K562 (cell line): ENCODE data around the gene SMIM45.

Experiments used
- KDM5B ChIP-seq: fragments of 200-600 bp; sonication (generic); IDR thresholded peaks from 2 replicates; pipeline ENCODE4 v1.6.1; 2012; ENCODE audit warnings: low read depth, mild to moderate bottlenecking, moderate library complexity, low read length, control low read depth, inconsistent platforms; ENCODE audit not compliant: insufficient replicate concordance
- NFIC ChIP-seq: fragments of 450-650 bp; IDR thresholded peaks from 2 replicates; pipeline ENCODE4 v1.6.1; 2017; ENCODE audit warnings: mild to moderate bottlenecking, inconsistent platforms
- TCF7 ChIP-seq: sonication (generic); IDR thresholded peaks from 2 replicates; pipeline ENCODE4 v1.6.1; 2016; ENCODE audit warnings: antibody characterized with exemption, borderline replicate concordance
- TF ChIP-seq, protein P1 (sequence below), 2 experiments: fragments of 450-650 bp in 1 of 2; IDR thresholded peaks; 2 replicates each; pipeline ENCODE4 v1.6.1; 2011 to 2017; ENCODE audit warnings: low read depth in 2 of 2, antibody characterized with exemption in 1 of 2, borderline replicate concordance in 1 of 2, low read length in 1 of 2, mild to moderate bottlenecking in 1 of 2, mixed read lengths in 1 of 2; ENCODE audit not compliant: control insufficient read depth in 1 of 2
- TF ChIP-seq, protein P2 (sequence below), 2 experiments: IDR thresholded peaks; 2 replicates each; pipeline ENCODE4 v1.6.1; 2012; ENCODE audit warnings: improper control_type of control experiment in 2 of 2, low read depth in 2 of 2, low read length in 2 of 2, borderline replicate concordance in 1 of 2

DNA sequence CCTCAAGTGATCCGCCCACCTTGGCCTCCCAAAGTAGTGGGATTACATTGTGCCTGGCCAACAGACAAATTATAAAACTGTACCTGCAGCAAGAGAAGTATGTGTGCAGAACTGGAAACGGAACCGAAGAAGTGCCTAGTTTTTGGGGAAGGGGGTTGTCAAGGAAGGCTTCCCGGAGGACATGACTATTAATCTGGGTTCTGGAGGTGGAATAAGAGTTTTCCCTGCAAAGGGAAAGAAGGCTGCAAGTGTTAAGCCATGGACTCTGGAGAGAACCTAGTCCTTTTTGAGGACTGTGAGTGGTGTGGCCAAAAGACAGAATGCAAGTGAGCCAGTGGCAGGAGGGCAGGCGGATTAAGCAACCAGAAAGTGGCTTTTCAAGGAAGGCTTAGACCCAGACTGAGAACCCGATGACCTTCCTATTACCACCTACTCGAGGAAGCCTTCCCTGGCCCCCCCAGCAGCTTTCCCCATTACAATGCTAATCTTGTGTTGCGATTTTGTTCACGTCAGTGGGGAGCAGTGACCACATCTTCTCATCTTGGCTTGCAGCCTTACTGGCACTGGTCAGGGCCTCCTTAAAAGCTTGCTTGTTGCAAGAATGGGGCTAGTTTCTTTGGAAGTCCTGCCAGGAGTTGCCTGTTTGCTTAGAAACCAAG is 11.6 kb downstream of the SMIM45 start:
- TF ChIP-seq KDM5B, result no peak
- TF ChIP-seq, protein P1, sequence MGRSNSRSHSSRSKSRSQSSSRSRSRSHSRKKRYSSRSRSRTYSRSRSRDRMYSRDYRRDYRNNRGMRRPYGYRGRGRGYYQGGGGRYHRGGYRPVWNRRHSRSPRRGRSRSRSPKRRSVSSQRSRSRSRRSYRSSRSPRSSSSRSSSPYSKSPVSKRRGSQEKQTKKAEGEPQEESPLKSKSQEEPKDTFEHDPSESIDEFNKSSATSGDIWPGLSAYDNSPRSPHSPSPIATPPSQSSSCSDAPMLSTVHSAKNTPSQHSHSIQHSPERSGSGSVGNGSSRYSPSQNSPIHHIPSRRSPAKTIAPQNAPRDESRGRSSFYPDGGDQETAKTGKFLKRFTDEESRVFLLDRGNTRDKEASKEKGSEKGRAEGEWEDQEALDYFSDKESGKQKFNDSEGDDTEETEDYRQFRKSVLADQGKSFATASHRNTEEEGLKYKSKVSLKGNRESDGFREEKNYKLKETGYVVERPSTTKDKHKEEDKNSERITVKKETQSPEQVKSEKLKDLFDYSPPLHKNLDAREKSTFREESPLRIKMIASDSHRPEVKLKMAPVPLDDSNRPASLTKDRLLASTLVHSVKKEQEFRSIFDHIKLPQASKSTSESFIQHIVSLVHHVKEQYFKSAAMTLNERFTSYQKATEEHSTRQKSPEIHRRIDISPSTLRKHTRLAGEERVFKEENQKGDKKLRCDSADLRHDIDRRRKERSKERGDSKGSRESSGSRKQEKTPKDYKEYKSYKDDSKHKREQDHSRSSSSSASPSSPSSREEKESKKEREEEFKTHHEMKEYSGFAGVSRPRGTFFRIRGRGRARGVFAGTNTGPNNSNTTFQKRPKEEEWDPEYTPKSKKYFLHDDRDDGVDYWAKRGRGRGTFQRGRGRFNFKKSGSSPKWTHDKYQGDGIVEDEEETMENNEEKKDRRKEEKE (IDR thresholded peaks at IDR 0.05; ENCODE audit: borderline replicate concordance in 1 of 2, control insufficient read depth in 1 of 2, low read depth in 2 of 2, low read length in 1 of 2), result no peak
- no peak for TF ChIP-seq TCF7
- TF ChIP-seq, protein P2, sequence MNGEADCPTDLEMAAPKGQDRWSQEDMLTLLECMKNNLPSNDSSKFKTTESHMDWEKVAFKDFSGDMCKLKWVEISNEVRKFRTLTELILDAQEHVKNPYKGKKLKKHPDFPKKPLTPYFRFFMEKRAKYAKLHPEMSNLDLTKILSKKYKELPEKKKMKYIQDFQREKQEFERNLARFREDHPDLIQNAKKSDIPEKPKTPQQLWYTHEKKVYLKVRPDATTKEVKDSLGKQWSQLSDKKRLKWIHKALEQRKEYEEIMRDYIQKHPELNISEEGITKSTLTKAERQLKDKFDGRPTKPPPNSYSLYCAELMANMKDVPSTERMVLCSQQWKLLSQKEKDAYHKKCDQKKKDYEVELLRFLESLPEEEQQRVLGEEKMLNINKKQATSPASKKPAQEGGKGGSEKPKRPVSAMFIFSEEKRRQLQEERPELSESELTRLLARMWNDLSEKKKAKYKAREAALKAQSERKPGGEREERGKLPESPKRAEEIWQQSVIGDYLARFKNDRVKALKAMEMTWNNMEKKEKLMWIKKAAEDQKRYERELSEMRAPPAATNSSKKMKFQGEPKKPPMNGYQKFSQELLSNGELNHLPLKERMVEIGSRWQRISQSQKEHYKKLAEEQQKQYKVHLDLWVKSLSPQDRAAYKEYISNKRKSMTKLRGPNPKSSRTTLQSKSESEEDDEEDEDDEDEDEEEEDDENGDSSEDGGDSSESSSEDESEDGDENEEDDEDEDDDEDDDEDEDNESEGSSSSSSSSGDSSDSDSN (IDR thresholded peaks at IDR 0.05; ENCODE audit: borderline replicate concordance in 1 of 2, low read depth in 2 of 2, low read length in 2 of 2), result no peak
- TF ChIP-seq NFIC, result no peak
